ENCODE measurements around the gene IL4I1.

DNA sequence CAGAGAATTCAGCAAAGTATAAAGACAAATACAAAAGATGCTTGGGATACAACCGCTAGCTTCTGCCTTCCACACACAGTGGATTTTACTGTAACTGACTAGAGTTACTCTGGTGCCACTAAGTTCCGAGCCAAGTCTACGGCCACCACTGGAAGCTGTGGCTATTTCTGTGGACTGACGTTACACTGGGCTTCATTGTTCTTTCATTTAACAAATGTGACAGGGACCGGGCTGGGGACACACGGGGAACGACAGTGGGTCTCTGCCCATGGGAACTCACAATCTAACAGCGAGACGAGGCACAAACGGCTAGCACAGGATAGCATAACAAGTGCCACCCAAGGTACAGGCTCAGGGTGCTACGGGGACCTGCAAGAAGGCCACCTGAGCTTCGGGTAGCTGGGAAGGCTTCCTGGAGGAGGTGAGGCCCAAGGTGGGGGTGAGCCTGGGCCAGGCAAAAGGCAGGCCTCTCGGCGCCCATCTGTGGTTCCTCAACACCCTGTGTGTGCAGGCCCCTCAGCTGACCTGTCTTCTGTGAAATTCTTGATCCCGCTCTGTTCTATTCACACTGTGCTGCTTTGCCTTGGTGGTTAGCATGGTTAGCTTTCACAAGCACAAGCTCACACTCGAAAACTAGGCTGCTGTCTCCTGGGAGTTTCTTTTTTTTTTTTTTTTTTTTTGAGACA is 10.3 kb upstream of the IL4I1 start:
- TF ChIP-seq, protein P1, sequence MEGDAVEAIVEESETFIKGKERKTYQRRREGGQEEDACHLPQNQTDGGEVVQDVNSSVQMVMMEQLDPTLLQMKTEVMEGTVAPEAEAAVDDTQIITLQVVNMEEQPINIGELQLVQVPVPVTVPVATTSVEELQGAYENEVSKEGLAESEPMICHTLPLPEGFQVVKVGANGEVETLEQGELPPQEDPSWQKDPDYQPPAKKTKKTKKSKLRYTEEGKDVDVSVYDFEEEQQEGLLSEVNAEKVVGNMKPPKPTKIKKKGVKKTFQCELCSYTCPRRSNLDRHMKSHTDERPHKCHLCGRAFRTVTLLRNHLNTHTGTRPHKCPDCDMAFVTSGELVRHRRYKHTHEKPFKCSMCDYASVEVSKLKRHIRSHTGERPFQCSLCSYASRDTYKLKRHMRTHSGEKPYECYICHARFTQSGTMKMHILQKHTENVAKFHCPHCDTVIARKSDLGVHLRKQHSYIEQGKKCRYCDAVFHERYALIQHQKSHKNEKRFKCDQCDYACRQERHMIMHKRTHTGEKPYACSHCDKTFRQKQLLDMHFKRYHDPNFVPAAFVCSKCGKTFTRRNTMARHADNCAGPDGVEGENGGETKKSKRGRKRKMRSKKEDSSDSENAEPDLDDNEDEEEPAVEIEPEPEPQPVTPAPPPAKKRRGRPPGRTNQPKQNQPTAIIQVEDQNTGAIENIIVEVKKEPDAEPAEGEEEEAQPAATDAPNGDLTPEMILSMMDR (IDR thresholded peaks at IDR 0.05; ENCODE audit: low read depth, low read length): no peak
- TF ChIP-seq POLR2A (IDR thresholded peaks at IDR 0.05; ENCODE audit: extremely low read depth, insufficient read length): no peak
- TF ChIP-seq, protein P2, sequence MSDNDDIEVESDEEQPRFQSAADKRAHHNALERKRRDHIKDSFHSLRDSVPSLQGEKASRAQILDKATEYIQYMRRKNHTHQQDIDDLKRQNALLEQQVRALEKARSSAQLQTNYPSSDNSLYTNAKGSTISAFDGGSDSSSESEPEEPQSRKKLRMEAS (IDR thresholded peaks at IDR 0.05; ENCODE audit: low read depth, low read length): no peak

Measured in NB4 (cell line).